ENCODE data around the gene MTM1.

MTM1 gene

DNA sequence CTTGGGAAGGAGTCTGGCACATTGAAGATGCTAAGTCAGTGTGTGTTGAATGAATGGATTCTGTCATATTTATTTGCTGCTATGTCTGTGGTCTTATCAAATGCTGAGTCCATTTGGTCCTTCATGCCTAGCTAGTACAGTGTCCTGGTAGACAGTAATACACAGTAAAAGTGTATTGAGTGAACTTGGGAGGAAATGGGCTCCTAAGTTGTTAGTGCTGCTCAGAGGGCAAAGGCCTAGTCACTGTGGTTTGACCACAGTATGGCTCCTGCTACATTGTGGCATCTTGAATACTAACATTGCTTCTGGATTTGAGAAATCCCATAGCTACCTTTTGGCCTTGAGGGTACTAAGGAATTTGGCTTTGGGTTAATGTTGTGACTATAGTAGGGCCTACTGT, 33.9 kb downstream of the MTM1 start:
- no peak for DNase-seq (ENCODE audit: low read depth)
- no peak overlapping the region for H3K4me3 ChIP-seq (ENCODE audit: low read depth, low read length)
- TF ChIP-seq, protein P1, sequence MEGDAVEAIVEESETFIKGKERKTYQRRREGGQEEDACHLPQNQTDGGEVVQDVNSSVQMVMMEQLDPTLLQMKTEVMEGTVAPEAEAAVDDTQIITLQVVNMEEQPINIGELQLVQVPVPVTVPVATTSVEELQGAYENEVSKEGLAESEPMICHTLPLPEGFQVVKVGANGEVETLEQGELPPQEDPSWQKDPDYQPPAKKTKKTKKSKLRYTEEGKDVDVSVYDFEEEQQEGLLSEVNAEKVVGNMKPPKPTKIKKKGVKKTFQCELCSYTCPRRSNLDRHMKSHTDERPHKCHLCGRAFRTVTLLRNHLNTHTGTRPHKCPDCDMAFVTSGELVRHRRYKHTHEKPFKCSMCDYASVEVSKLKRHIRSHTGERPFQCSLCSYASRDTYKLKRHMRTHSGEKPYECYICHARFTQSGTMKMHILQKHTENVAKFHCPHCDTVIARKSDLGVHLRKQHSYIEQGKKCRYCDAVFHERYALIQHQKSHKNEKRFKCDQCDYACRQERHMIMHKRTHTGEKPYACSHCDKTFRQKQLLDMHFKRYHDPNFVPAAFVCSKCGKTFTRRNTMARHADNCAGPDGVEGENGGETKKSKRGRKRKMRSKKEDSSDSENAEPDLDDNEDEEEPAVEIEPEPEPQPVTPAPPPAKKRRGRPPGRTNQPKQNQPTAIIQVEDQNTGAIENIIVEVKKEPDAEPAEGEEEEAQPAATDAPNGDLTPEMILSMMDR (IDR thresholded peaks at IDR 0.05; ENCODE audit: control insufficient read depth, extremely low read depth, insufficient read depth) = no peak

DNA sequence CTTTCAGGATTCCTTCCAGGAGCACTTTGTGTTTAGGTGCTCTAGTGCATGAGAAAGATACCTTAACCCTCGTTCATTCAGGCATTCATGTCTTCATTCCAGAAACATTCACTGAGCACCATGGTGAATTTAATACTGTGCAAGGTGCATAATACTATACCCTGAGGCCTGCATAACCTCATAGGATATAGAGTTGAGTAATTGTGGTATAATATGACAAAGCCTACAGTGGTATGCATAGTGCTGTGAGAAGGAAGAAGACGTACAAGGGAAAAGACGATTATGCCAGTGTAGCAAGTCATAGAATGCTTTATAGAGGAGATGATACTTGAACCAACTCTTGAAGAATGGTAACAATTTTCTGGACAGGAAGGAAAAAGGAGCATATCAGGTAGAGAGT, 34.3 kb downstream of the MTM1 start:
- H3K4me3 ChIP-seq (ENCODE audit: low read depth, low read length) = no peak overlapping the region
- no peak for DNase-seq (ENCODE audit: low read depth)
- TF ChIP-seq, protein P1 (IDR thresholded peaks at IDR 0.05; ENCODE audit: control insufficient read depth, extremely low read depth, insufficient read depth) = no peak

DNA sequence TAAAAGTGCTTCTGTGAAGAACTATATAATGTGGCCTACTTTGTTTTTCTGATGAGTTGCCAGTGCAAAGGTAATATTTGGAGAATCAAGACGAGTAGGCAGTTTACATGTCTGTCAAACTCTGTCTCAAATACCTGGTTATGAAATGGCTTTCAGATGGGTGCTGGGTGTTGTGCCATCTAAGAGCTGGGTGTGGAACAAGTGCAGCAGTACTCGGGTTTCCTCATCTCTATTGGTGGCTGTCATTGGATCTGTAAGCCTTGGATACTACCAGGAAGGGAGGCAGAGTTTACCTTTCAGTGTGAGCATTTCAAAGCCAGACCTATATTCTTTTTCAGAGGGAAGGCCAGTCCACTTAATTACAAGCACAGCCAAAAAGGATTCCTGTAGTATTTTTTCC, 37.2 kb downstream of the MTM1 start:
- TF ChIP-seq, protein P1 (IDR thresholded peaks at IDR 0.05; ENCODE audit: control insufficient read depth, extremely low read depth, insufficient read depth) = no peak
- H3K4me3 ChIP-seq (ENCODE audit: low read depth, low read length) = no peak overlapping the region
- DNase-seq (ENCODE audit: low read depth) = no peak

DNA sequence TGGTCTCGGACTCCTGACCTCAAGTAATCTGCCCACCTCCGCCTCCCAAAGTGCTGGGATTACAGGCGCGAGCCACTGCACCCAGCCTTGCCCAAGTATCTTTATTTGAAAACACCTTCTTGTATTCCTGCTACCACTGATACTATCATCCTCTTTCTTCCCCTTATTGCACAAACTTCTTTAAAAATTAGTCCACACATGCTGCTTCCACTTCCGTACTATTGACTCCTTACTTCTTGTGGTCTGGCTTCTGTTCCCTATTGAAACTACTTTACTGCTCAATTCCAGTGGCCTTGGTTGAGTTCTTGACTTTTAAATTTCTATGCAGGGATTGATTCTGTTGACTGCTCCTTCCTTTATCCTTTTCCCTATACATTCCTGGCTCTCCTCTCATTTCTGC, 38.8 kb downstream of the MTM1 start:
- H3K4me3 ChIP-seq (ENCODE audit: low read depth, low read length) = no peak overlapping the region
- TF ChIP-seq, protein P1 (IDR thresholded peaks at IDR 0.05; ENCODE audit: control insufficient read depth, extremely low read depth, insufficient read depth) = no peak
- DNase-seq (ENCODE audit: low read depth) = no peak

DNA sequence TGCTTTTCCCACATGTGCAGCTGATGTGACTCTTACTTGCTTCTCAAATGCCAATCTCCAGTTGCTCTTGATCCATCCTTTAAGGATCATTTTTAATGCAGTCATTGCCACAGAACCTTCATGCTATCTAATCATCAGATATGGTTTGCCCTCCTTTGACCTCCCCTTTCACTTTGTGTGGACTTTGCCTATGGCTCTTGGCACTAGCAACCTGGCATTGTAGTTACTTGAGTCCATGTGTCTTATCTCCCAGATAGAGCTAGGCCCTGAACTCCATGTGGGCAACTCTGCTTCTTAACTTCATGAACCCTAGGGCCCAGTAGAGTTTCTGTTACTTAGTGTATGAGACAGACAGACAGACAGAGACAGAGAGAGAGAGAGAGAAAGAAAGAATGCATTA, 41.6 kb downstream of the MTM1 start:
- no peak for DNase-seq (ENCODE audit: low read depth)

DNA sequence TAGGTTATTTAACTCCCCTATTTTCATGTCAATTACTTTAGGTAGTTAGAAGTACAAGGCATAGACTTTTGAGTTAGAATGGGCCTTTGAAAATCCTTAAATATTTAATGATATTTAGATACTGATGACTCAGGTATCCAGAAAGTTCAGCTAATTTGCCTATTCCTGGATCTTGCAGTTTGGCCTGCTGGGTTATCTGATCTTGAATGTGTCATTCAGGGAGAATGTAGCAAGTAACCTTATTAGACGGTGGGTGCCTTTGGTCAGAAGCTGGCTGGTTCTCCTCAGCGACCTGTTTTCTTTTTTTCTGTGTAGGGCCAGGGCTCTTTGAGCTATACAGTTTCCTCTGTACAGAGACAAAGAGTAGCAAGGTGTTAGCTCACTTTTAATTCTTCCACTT, 42.0 kb downstream of the MTM1 start:
- no peak for DNase-seq (ENCODE audit: low read depth)
- TF ChIP-seq, protein P1 (IDR thresholded peaks at IDR 0.05; ENCODE audit: control insufficient read depth, extremely low read depth, insufficient read depth) = no peak
- H3K4me3 ChIP-seq (ENCODE audit: low read depth, low read length) = no peak overlapping the region

More for the DNA sequence above, 41.6 kb downstream of the MTM1 start:
- TF ChIP-seq, protein P1 (IDR thresholded peaks at IDR 0.05; ENCODE audit: control insufficient read depth, extremely low read depth, insufficient read depth) = no peak
- no peak overlapping the region for H3K4me3 ChIP-seq (ENCODE audit: low read depth, low read length)

DNA sequence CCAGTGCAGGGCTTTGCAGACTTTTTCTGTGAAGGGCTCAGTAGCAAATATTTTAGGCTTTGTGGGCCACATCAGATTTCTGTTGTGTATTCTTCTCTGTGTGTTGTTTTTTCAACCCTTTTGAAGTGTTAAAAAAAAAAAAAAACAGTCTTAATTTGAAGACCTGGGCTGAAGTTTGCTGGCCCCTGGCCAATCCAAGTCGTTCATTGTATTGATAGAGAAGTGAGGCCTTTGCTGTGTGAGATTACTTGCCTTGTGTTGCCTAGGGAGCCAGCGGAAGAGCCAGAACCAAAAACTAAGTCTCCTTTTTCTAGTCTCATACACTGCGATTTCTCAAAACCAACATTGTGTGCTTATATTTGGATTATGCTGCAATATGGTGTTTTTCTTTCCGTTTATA, 46.9 kb downstream of the MTM1 start:
- TF ChIP-seq, protein P1 (IDR thresholded peaks at IDR 0.05; ENCODE audit: control insufficient read depth, extremely low read depth, insufficient read depth) = no peak
- no peak for DNase-seq (ENCODE audit: low read depth)
- H3K4me3 ChIP-seq (ENCODE audit: low read depth, low read length) = no peak overlapping the region

All from LNCaP clone FGC (cell line).